Left lung (tissue), 10 donors: ENCODE measurements around the gene NOTCH1. TPM values are rescaled to one million over a fixed set of nuclear protein-coding genes. Genes with fewer than 3 reads are reported as not detected.

Experiments
- ATAC-seq: fragments of 200-7000 bp; cut with Tn5 transposase; one replicate; pipeline ENCODE4 v1.9.1; 2020; ENCODE audit warnings: moderate library complexity
- DNase-seq, 4 donors: peaks; one replicate each; pipeline ENCODE4 v3.0.0-alpha.2; 2013 to 2020
- H3K27ac ChIP-seq, 2 donors: fragments of 200-600 bp; sonication (generic) in 1 of 2; one replicate each; pipeline versions ENCODE4 v1.5.0 to v1.8.0; 2020 to 2021
- H3K27me3 ChIP-seq, 2 donors: fragments of 200-600 bp; sonication (generic) in 1 of 2; one replicate each; pipeline versions ENCODE4 v1.5.0 to v1.8.0; 2020 to 2021
- H3K36me3 ChIP-seq, 2 donors: fragments of 200-600 bp; sonication (generic) in 1 of 2; one replicate each; pipeline versions ENCODE4 v1.5.0 to v1.8.0; 2020 to 2021
- H3K4me1 ChIP-seq, 2 donors: fragments of 200-600 bp; one replicate each; pipeline ENCODE4 v1.8.0; 2021
- H3K4me3 ChIP-seq, 2 donors: fragments of 200-600 bp; sonication (generic) in 1 of 2; one replicate each; pipeline versions ENCODE4 v1.5.0 to v1.8.0; 2020 to 2021; ENCODE audit warnings: mild to moderate bottlenecking in 1 of 2
- H3K9me3 ChIP-seq, 2 donors: fragments of 200-600 bp; sonication (generic) in 1 of 2; one replicate each; pipeline versions ENCODE4 v1.5.0 to v1.8.0; 2020 to 2021
- intact Hi-C, 2 donors: fragments of 100-400 bp; cut with DNase I; formaldehyde crosslinking; loops; one replicate each; pipeline versions ENCODE4 v1.11.2 to v1.14.2; 2022
- polyA plus RNA-seq, 6 donors: library from polyadenylated mRNA; unstranded; fragments of 120-200 nt; gene quantifications; one replicate each; pipeline ENCODE4 v1.2.1, GENCODE V29; 2013; ENCODE audit not compliant: insufficient read length in 6 of 6
- total RNA-seq, 2 donors: library from RNA; stranded (reverse); fragmentation: NEBNext Ultra II Directional; extraction: Animal tissue kit (Norgen Biotek cat#: 25700); gene quantifications; one replicate each; pipeline ENCODE4 v1.2.1, GENCODE V29; 2021
- TF ChIP-seq, protein P1 (sequence below), 2 donors: fragments of 200-600 bp; sonication (generic) in 1 of 2; IDR thresholded peaks; one replicate each; pipeline versions ENCODE4 v1.5.0 to v1.8.0; 2021; ENCODE audit warnings: antibody characterized with exemption in 2 of 2
- donor health status: DM: no; HTN: yes; CAD: no.
- donor health status: DM: no; HTN: no; CAD: no.

The NOTCH1 gene
- total and polyA plus RNA-seq, 8 donors: 21.7 to 102 (median 33.7) TPM

DNA sequence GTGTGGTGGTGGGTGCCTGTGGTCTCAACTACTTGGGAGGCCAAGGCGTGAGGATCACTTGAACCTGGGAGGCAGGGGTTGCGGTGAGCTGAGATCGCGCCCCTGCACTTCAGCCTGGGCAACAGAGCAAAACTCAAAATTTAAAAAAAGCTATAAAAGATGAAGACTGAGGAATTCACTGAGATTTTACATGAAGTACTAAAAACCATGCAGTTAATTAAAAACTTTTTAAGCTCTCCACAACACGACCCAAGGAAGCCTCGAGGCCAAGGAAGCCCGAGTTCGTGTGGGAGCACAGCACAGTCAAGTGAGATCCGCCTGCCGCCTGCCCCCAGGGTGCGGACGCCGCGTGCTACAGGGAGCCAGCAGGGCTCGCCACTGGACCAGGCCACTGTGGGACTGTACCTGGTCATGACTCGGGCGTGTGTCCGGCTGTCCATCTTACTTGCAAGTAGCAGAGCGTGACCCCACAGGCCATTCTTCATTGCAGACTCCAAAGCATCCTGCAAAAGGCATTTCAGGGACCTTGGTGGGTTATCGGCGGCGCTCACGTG lies 85.0 kb downstream of the NOTCH1 start:
- DNase-seq (no peak), ATAC-seq (no peak)
- no peaks in the 10 kb centered on the region for H3K27me3 ChIP-seq
- no peaks in the 10 kb centered on the region for H3K4me1 ChIP-seq
- TF ChIP-seq, protein P1, sequence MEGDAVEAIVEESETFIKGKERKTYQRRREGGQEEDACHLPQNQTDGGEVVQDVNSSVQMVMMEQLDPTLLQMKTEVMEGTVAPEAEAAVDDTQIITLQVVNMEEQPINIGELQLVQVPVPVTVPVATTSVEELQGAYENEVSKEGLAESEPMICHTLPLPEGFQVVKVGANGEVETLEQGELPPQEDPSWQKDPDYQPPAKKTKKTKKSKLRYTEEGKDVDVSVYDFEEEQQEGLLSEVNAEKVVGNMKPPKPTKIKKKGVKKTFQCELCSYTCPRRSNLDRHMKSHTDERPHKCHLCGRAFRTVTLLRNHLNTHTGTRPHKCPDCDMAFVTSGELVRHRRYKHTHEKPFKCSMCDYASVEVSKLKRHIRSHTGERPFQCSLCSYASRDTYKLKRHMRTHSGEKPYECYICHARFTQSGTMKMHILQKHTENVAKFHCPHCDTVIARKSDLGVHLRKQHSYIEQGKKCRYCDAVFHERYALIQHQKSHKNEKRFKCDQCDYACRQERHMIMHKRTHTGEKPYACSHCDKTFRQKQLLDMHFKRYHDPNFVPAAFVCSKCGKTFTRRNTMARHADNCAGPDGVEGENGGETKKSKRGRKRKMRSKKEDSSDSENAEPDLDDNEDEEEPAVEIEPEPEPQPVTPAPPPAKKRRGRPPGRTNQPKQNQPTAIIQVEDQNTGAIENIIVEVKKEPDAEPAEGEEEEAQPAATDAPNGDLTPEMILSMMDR (IDR thresholded peaks at IDR 0.05): no peak
- no peak overlapping the region for H3K4me3 ChIP-seq
- intact Hi-C loops: no loop called here
- H3K27ac ChIP-seq: no peak overlapping the region
- H3K36me3 ChIP-seq: peaks cover 0 to 100% of the 10 kb centered on the region in 2 donors
- no peaks in the 10 kb centered on the region for H3K9me3 ChIP-seq

GRCh38 chr9:136459425-136459824 lies 86.4 kb downstream of the NOTCH1 start:
- H3K27ac ChIP-seq: no peak overlapping the region
- H3K4me1 ChIP-seq: no peaks in the 10 kb centered on the region
- intact Hi-C loops: no loop called here
- ATAC-seq: no peak
- H3K36me3 ChIP-seq: peaks cover 0 to 100% of the 10 kb centered on the region in 2 donors
- TF ChIP-seq, protein P1 (IDR thresholded peaks at IDR 0.05): no peak
- H3K4me3 ChIP-seq: no peak overlapping the region
- DNase-seq: no peak
- no peaks in the 10 kb centered on the region for H3K27me3 ChIP-seq
- H3K9me3 ChIP-seq: no peaks in the 10 kb centered on the region

- ATAC-seq (no peak), DNase-seq (no peak)
- no peaks in the 10 kb centered on the region for H3K4me1 ChIP-seq
- no peak overlapping the region for H3K4me3 ChIP-seq
- H3K9me3 ChIP-seq: no peaks in the 10 kb centered on the region
- H3K27ac ChIP-seq: no peak overlapping the region
- H3K27me3 ChIP-seq: no peaks in the 10 kb centered on the region
- intact Hi-C loops: no loop called here
- TF ChIP-seq, protein P1 (IDR thresholded peaks at IDR 0.05): no peak
- H3K36me3 ChIP-seq: peaks cover 0 to 100% of the 10 kb centered on the region in 2 donors
Measured at GRCh38 chr9:136457326-136457725, 88.5 kb downstream of the NOTCH1 start.

DNA sequence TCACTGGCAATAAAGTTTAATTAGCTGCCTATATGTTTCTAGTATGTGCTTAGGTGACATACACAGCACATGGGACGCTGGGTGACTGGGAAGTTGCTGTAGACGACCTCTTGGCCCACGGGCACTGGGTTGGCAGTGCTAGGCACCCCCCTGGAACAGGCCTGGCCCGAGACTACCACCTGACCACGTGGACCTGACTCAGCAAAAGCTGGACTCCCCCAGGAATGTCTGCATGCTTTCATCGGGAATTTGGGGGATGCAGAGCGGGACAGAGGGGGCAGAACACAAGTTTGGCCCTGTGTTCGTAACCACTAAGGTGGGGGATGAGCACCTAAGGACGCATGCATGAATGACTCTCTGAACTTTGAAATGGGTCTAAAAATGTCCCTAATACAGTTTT lies 89.6 kb downstream of the NOTCH1 start:
- H3K4me3 ChIP-seq: no peak overlapping the region
- H3K36me3 ChIP-seq: peaks cover 0 to 100% of the 10 kb centered on the region in 2 donors
- intact Hi-C loops: no loop called here
- no peaks in the 10 kb centered on the region for H3K27me3 ChIP-seq
- no peaks in the 10 kb centered on the region for H3K9me3 ChIP-seq
- ATAC-seq: no peak
- no peak for DNase-seq
- no peaks in the 10 kb centered on the region for H3K4me1 ChIP-seq
- no peak overlapping the region for H3K27ac ChIP-seq
- TF ChIP-seq, protein P1 (IDR thresholded peaks at IDR 0.05): no peak

DNA sequence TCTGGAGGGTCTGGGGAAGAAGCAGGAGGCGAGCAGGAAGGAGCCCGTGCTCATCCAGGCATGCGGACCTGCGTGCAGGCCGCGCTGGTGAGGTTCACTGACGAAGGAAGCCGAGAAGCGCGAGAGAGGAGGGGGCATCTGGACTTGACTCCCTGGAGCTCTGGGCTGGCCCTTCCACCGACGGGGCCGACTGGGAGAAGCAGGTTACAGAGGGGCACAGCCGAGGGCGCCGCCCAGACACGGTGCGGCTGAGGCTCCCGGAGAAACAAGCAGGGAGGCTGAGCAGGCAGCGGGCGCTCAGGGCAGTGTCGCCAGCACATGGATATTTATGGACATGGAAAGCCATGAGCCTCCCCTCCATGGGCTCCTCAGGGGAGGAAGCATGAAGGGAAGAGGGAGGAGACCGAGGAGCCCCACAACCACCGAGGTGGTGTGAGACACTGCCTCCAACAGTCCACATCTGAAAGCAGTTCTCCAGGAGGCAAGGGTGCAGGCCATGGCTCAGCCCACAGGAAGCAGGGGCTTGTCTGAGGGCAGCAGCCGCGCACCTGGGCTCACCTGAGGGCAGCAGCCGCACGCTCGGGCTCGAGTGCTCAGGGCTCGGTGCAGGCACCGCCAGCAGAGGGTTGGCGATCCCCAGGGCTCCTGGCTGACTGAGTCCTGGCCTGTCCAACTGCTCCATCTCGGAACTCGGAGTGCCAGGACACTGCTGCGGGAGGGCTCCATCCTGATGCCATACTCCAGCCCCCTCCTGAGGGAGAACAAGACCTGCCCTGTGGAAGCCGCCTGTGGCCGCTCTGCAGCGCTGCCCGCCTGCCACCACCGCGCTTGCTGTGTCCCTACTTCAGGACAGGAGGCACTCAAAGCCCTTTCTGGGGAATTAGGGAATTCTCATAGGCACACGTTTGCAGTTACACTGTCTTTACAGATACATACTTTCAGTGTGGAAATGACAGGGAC lies 90.5 kb downstream of the NOTCH1 start:
- Histone ChIP-seq H3K27me3 (no peaks in the 10 kb centered on the region), H3K27ac (no peak overlapping the region), H3K4me1 (no peaks in the 10 kb centered on the region), H3K36me3 (peaks cover 0 to 100% of the 10 kb centered on the region in 2 donors), H3K9me3 (no peaks in the 10 kb centered on the region), H3K4me3 (no peak overlapping the region)
- TF ChIP-seq, protein P1 (IDR thresholded peaks at IDR 0.05): no peak
- ATAC-seq (no peak), DNase-seq (peak in 1 of 4 donors; percentile 75)
- intact Hi-C loops: no loop called here
